IMR-90 (cell line): ENCODE measurements around the gene RASSF7. TPM values are rescaled to one million over a fixed set of nuclear protein-coding genes. Genes with fewer than 3 reads are reported as not detected.

ENCODE experiments used
- ATAC-seq: fragments of 200-7000 bp; cut with Tn5 transposase; 2 replicates; pipeline ENCODE4 v1.9.1; 2020; ENCODE audit warnings: low read depth, mild to moderate bottlenecking, moderate library complexity
- BruUV-seq: library from RNA; stranded (reverse); fragments of 400-500 nt; replicated peaks from 2 replicates; lab custom pipeline; 2021; lab: Mats Ljungman, UMichigan
- CTCF ChIA-PET: fragments of 300-600 bp; formaldehyde crosslinking; extraction: SDS; loops from one replicate; lab custom pipeline; 2021; ENCODE audit warnings: antibody characterized with exemption; lab: Yijun Ruan, JAX
- POLR2A ChIA-PET: fragments of 300-600 bp; sonication (Branson Sonifier 250); formaldehyde crosslinking; loops from one replicate; lab custom pipeline; 2022; ENCODE audit warnings: antibody characterized with exemption; ENCODE audit not compliant: unreplicated experiment; lab: Charles Lee
- DNase-seq: peaks from one replicate; pipeline ENCODE4 v3.0.0; 2013
- H2AFZ ChIP-seq: replicated peaks from 2 replicates; pipeline ENCODE3; 2013; ENCODE audit warnings: low read length, mild to moderate bottlenecking; ENCODE audit not compliant: poor library complexity
- H2AK5ac ChIP-seq: 2 replicates; pipeline ENCODE4 v1.6.1; 2013; ENCODE audit warnings: low read depth, low read length, inconsistent platforms
- H2AK9ac ChIP-seq: replicated peaks from 2 replicates; pipeline ENCODE3; 2013; ENCODE audit warnings: mild to moderate bottlenecking, low read depth, low read length, moderate library complexity; ENCODE audit not compliant: poor library complexity
- H2BK120ac ChIP-seq: 2 replicates; pipeline ENCODE4 v1.6.1; 2013; ENCODE audit warnings: low read depth, low read length, inconsistent platforms
- H2BK15ac ChIP-seq: 3 replicates; pipeline ENCODE4 v1.6.1; 2013; ENCODE audit warnings: low read depth, low read length, inconsistent platforms
- H2BK20ac ChIP-seq: 2 replicates; pipeline ENCODE4 v1.6.1; 2013; ENCODE audit warnings: low read depth, mild to moderate bottlenecking, inconsistent platforms, low read length, moderate library complexity
- H2BK5ac ChIP-seq: 2 replicates; pipeline ENCODE4 v1.6.1; 2013; ENCODE audit warnings: mild to moderate bottlenecking, low read depth, low read length, inconsistent platforms; ENCODE audit not compliant: poor library complexity, severe bottlenecking
- H3K14ac ChIP-seq: replicated peaks from 2 replicates; pipeline ENCODE4 v1.6.1; 2013; ENCODE audit warnings: low read depth, low read length, inconsistent platforms
- H3K18ac ChIP-seq: 2 replicates; pipeline ENCODE4 v1.6.1; 2013; ENCODE audit warnings: low read depth, low read length, control low read depth
- H3K23ac ChIP-seq: 2 replicates; pipeline ENCODE4 v1.6.1; 2013; ENCODE audit warnings: low read depth, low read length, inconsistent platforms
- H3K27ac ChIP-seq: 2 replicates; pipeline ENCODE4 v1.5.1; 2013; ENCODE audit warnings: mild to moderate bottlenecking, control low read depth, low read length; ENCODE audit not compliant: insufficient read depth
- H3K27me3 ChIP-seq: 2 replicates; pipeline ENCODE4 v1.6.1; 2013; ENCODE audit warnings: low read length; ENCODE audit not compliant: control insufficient read depth, insufficient read depth
- H3K36me3 ChIP-seq: 2 replicates; pipeline ENCODE4 v1.6.1; 2013; ENCODE audit warnings: low read length, mixed read lengths; ENCODE audit not compliant: control insufficient read depth, insufficient read depth
- H3K4ac ChIP-seq: 2 replicates; pipeline ENCODE4 v1.6.1; 2013; ENCODE audit warnings: low read depth, low read length, inconsistent platforms
- H3K4me1 ChIP-seq: 2 replicates; pipeline ENCODE4 v1.6.1; 2013; ENCODE audit warnings: low read length, mixed read lengths; ENCODE audit not compliant: control insufficient read depth, insufficient read depth
- H3K4me2 ChIP-seq: 2 replicates; pipeline ENCODE4 v1.6.1; 2013; ENCODE audit warnings: low read depth, mild to moderate bottlenecking, control low read depth, low read length, moderate library complexity
- H3K4me3 ChIP-seq: 2 replicates; pipeline ENCODE4 v1.5.1; 2013; ENCODE audit warnings: low read depth, mild to moderate bottlenecking, control low read depth, low read length, moderate library complexity; ENCODE audit not compliant: insufficient read depth
- H3K56ac ChIP-seq: 2 replicates; pipeline ENCODE4 v1.6.1; 2013; ENCODE audit warnings: low read length, inconsistent platforms; ENCODE audit not compliant: insufficient read depth; ENCODE audit errors: extremely low read depth
- H3K79me1 ChIP-seq, 2 experiments: 2 replicates each; pipeline ENCODE4 v1.6.1; 2013; ENCODE audit warnings: low read length in 2 of 2, inconsistent platforms in 1 of 2, low read depth in 1 of 2
- H3K9ac ChIP-seq: 2 replicates; pipeline ENCODE4 v1.6.1; 2013; ENCODE audit warnings: low read depth, low read length, control low read depth
- H3K9me1 ChIP-seq: 2 replicates; pipeline ENCODE4 v1.6.1; 2013; ENCODE audit warnings: low read length, inconsistent platforms; ENCODE audit not compliant: insufficient read depth
- H3K9me3 ChIP-seq: 2 replicates; pipeline ENCODE4 v1.6.1; 2013; ENCODE audit warnings: low read length; ENCODE audit not compliant: control insufficient read depth, insufficient read depth
- H4K20me1 ChIP-seq: 2 replicates; pipeline ENCODE4 v1.6.1; 2013; ENCODE audit warnings: low read length, inconsistent platforms; ENCODE audit not compliant: insufficient read depth
- H4K5ac ChIP-seq: 2 replicates; pipeline ENCODE4 v1.6.1; 2013; ENCODE audit warnings: mild to moderate bottlenecking, low read depth, low read length, control low read depth
- H4K8ac ChIP-seq, 2 experiments: 2 replicates each; pipeline ENCODE4 v1.6.1; 2013; ENCODE audit warnings: low read depth in 2 of 2, low read length in 2 of 2, control low read depth in 1 of 2, inconsistent platforms in 1 of 2
- H4K91ac ChIP-seq: 2 replicates; pipeline ENCODE4 v1.6.1; 2013; ENCODE audit warnings: low read depth, low read length, inconsistent platforms; ENCODE audit not compliant: insufficient read depth
- MAFK ChIP-seq: IDR thresholded peaks from 2 replicates; pipeline ENCODE4 v1.6.1; 2012; ENCODE audit warnings: low read depth, low read length, improper control_type of control experiment
- RCOR1 ChIP-seq: IDR thresholded peaks from 2 replicates; pipeline ENCODE4 v1.6.1; 2012; ENCODE audit warnings: mild to moderate bottlenecking, low read length, improper control_type of control experiment; ENCODE audit not compliant: insufficient replicate concordance
- RFX5 ChIP-seq: IDR thresholded peaks from 2 replicates; pipeline ENCODE4 v1.8.0; 2012; ENCODE audit warnings: low read depth, mild to moderate bottlenecking, low read length, moderate library complexity
- WGBS, 2 experiments: methylation state at CpG; one replicate each; pipeline versions ENCODE4 v1.1.5 to v1.1.7; 2013; ENCODE audit warnings: missing lambda C conversion rate in 2 of 2; ENCODE audit not compliant: insufficient read length in 1 of 2; ENCODE audit errors: extremely low coverage in 2 of 2; 5-methylcytosine and 5-hydroxymethylcytosine counted together
- dilution Hi-C: fragments of 300-500 bp; cut with HindIII; formaldehyde crosslinking; loops from one replicate; pipeline ENCODE4 v1.14.3; 2018; ENCODE audit warnings: low sequenced_read_pairs; ENCODE audit not compliant: unreplicated experiment
- in situ Hi-C: fragments of 300-500 bp; cut with MboI; formaldehyde crosslinking; loops from 3 replicates; pipeline ENCODE4 v1.14.3; 2019; ENCODE audit warnings: low sequenced_read_pairs, inconsistent platforms, mixed read lengths
- intact Hi-C: fragments of 100-400 bp; cut with micrococcal nuclease; formaldehyde crosslinking; loops from 2 replicates; pipeline ENCODE4 v1.10.0; 2022
- polyA plus RNA-seq, 3 experiments: library from polyadenylated mRNA; depleted of rRNA; stranded (reverse); fragments of >200 nt; gene quantifications; 2 replicates each; pipeline ENCODE4 v1.2.3, GENCODE V29; 2012; ENCODE audit warnings: low replicate concordance in 1 of 3
- total RNA-seq: library from RNA; depleted of rRNA; stranded (reverse); fragments of >200 nt; gene quantifications from 2 replicates; pipeline ENCODE4 v1.2.3, GENCODE V29; 2012

Gene RASSF7
- total and polyA plus RNA-seq, 2 of the 4 experiments (the other 2 are of a cell fraction), result 6.8 to 18.5 TPM

DNA sequence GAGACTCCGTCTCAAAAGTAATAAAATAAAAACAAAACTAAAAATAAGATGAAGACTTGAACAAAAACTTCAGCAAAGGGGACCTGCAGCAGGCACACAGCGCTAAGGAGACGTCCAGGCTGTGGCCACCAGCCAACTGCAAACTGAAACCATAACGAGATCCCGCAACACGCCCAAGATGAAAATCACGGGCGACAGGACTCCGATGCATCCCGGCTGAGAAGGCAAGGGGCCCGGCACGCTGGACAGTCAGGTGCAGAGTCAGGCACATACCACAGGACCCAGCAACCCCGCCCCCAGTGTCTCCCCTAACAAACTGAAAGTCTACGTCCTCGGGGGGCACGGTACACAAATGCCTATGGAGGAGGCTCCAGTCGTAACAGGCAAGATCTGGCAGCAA lies 34.6 kb upstream of the RASSF7 start:
- dilution Hi-C loops, result no loop called here

More for the DNA sequence above, 34.6 kb upstream of the RASSF7 start:
- Histone ChIP-seq H3K36me3 (peaks cover 3% of the 10 kb centered on the region; the same call in 1 of the 2 replicates), H3K18ac (no peak overlapping the region), H3K9ac (no peak overlapping the region), H4K8ac (no peak overlapping the region), H3K4ac (no peak overlapping the region), H3K9me3 (no peaks in the 10 kb centered on the region), H3K9me1 (no peaks in the 10 kb centered on the region), H4K20me1 (peaks cover 8% of the 10 kb centered on the region), H3K4me2 (no peak overlapping the region), H3K79me1 (no peaks in the 10 kb centered on the region), H2BK120ac (no peak overlapping the region), H4K5ac (no peak overlapping the region), H3K23ac (no peak overlapping the region), H4K91ac (no peak overlapping the region), H2AK5ac (no peak overlapping the region), H2BK5ac (no peak overlapping the region), H2AFZ (no peak overlapping the region), H2AK9ac (no peak overlapping the region), H3K14ac (no peak overlapping the region), H3K27ac (no peak overlapping the region), H2BK15ac (no peak overlapping the region), H3K4me3 (no peak overlapping the region), H3K27me3 (no peaks in the 10 kb centered on the region), H3K56ac (no peak overlapping the region), H3K4me1 (no peaks in the 10 kb centered on the region), H2BK20ac (no peak overlapping the region)
- DNase-seq, result no peak
- 83% methylated on average over 12 of the region's 17 CpGs; no CpG with 5 or more reads in 1 of the 2 experiments for WGBS, 2 experiments
- TF ChIP-seq RCOR1 (no peak), RFX5 (no peak), MAFK (no peak)
- CTCF ChIA-PET, result no interaction called here
- no TSS peak for BruUV-seq
- in situ Hi-C loops (no loop called here), intact Hi-C loops (no loop called here)
- POLR2A ChIA-PET, result no interaction called here
- ATAC-seq, result no peak
